Eye (tissue), 1 donor: ENCODE results near the gene NR6A1.
"Not testable (repeated sequence)": the region's sequence is repeated elsewhere in the genome, so short reads cannot be mapped to it uniquely, and the experiment has no call there.

Source experiments
- DNase-seq: peaks from one replicate; pipeline ENCODE4 v3.0.0-alpha.2; 2015

The NR6A1 gene

GRCh38 chr9:124639637-124640036 lies 131.5 kb downstream of the NR6A1 start:
- no peak for DNase-seq

- DNase-seq: no peak
These were observed 135.8 kb downstream of the NR6A1 start for GRCh38 chr9:124635285-124635684.

GRCh38 chr9:124632077-124632621 lies 139.0 kb downstream of the NR6A1 start:
- DNase-seq: peak; percentile 62

- DNase-seq: no peak
These were observed 139.8 kb downstream of the NR6A1 start for GRCh38 chr9:124631326-124631725.

- DNase-seq: no peak
These were observed 141.5 kb downstream of the NR6A1 start for GRCh38 chr9:124629600-124629999.

- no peak for DNase-seq
These were observed 142.4 kb downstream of the NR6A1 start for GRCh38 chr9:124628741-124629140.

GRCh38 chr9:124626276-124626675 lies 144.8 kb downstream of the NR6A1 start:
- peak; percentile 6 for DNase-seq

GRCh38 chr9:124625087-124625486 lies 146.0 kb downstream of the NR6A1 start:
- no peak for DNase-seq

GRCh38 chr9:124624735-124624992 lies 146.4 kb downstream of the NR6A1 start:
- DNase-seq: peak; percentile 95

GRCh38 chr9:124623966-124624734 lies 147.0 kb downstream of the NR6A1 start:
- no peak for DNase-seq

GRCh38 chr9:124622882-124623281 lies 148.2 kb downstream of the NR6A1 start:
- DNase-seq: no peak

GRCh38 chr9:124621371-124622328 lies 149.5 kb downstream of the NR6A1 start:
- peak; percentile 26 for DNase-seq

GRCh38 chr9:124618476-124618875 lies 152.6 kb downstream of the NR6A1 start:
- no peak for DNase-seq

- DNase-seq: peak; percentile 95
These were observed 153.5 kb downstream of the NR6A1 start for GRCh38 chr9:124617477-124618141.

- DNase-seq: no peak
These were observed 154.2 kb downstream of the NR6A1 start for GRCh38 chr9:124616961-124617360.

GRCh38 chr9:124615840-124616239 lies 155.3 kb downstream of the NR6A1 start:
- DNase-seq: not testable (repeated sequence)

- DNase-seq: no peak
These were observed 155.9 kb downstream of the NR6A1 start for GRCh38 chr9:124615100-124615742.

- DNase-seq: no peak
These were observed 157.3 kb downstream of the NR6A1 start for GRCh38 chr9:124613849-124614248.

GRCh38 chr9:124611106-124611505 lies 160.0 kb downstream of the NR6A1 start:
- no peak for DNase-seq

- peak; percentile 73 for DNase-seq
These were observed 165.1 kb downstream of the NR6A1 start for GRCh38 chr9:124606027-124606426.

- DNase-seq: no peak
These were observed 165.9 kb downstream of the NR6A1 start for GRCh38 chr9:124605258-124605657.

- DNase-seq: no peak
These were observed 168.5 kb downstream of the NR6A1 start for GRCh38 chr9:124602632-124603031.

- peak; percentile 35 for DNase-seq
These were observed 168.9 kb downstream of the NR6A1 start for GRCh38 chr9:124602204-124602603.
